ENCODE data around the gene TMEM161B.
"Not testable (repeated sequence)": the region's sequence is repeated elsewhere in the genome, so short reads cannot be mapped to it uniquely, and the experiment has no call there.

TMEM161B gene

GRCh38 chr5:88183255-88183654 is 85.4 kb downstream of the TMEM161B start:
- no peak for DNase-seq (ENCODE audit: low read depth, low spot score)

GRCh38 chr5:88177486-88177885 is 91.2 kb downstream of the TMEM161B start:
- not testable (repeated sequence) for DNase-seq (ENCODE audit: low read depth, low spot score)

- no peak for DNase-seq (ENCODE audit: low read depth, low spot score)
Measured at GRCh38 chr5:88172847-88173758, 95.5 kb downstream of the TMEM161B start.

GRCh38 chr5:88159591-88159990 is 109.1 kb downstream of the TMEM161B start:
- DNase-seq (ENCODE audit: low read depth, low spot score) = no peak

- DNase-seq (ENCODE audit: low read depth, low spot score) = no peak
Measured at GRCh38 chr5:88158056-88158455, 110.6 kb downstream of the TMEM161B start.

- no peak for DNase-seq (ENCODE audit: low read depth, low spot score)
Measured at GRCh38 chr5:88154891-88155290, 113.8 kb downstream of the TMEM161B start.

GRCh38 chr5:88150747-88151146 is 117.9 kb downstream of the TMEM161B start:
- DNase-seq (ENCODE audit: low read depth, low spot score) = no peak

- DNase-seq (ENCODE audit: low read depth, low spot score) = no peak
Measured at GRCh38 chr5:88145611-88146467, 122.8 kb downstream of the TMEM161B start.

GRCh38 chr5:88145221-88145610 is 123.4 kb downstream of the TMEM161B start:
- DNase-seq (ENCODE audit: low read depth, low spot score) = no peak
